HG03575 (cell line): Measurements from ENCODE around the gene TDRD9.

ENCODE experiments used
- ATAC-seq: cut with Tn5 transposase; IDR thresholded peaks from one replicate; pipeline ENCODE4 v1.9.1; 2021; ENCODE audit not compliant: unreplicated experiment, insufficient number of reproducible peaks, low FRiP score; ENCODE audit errors: extremely low read depth

TDRD9 gene

DNA sequence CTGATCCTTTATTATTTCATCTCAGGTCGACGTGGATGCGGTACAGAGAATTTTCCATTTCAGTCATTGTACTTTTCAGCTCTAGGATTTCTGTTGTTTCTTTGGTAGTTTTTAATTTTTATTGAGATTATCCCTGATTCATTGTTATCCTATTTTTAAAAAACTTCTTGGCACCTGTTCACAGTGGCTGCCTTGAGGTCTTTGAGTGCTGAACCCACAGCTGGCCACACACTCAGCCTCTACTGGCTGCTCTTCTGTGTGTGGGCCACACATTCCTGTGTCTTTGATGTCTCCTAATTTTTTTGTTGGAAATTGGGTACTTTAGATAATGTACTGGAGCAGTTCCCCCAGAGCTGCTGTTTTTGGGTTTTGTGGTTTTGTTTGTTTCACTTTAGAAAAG, 119.5 kb downstream of the TDRD9 start:
- no peak for ATAC-seq

DNA sequence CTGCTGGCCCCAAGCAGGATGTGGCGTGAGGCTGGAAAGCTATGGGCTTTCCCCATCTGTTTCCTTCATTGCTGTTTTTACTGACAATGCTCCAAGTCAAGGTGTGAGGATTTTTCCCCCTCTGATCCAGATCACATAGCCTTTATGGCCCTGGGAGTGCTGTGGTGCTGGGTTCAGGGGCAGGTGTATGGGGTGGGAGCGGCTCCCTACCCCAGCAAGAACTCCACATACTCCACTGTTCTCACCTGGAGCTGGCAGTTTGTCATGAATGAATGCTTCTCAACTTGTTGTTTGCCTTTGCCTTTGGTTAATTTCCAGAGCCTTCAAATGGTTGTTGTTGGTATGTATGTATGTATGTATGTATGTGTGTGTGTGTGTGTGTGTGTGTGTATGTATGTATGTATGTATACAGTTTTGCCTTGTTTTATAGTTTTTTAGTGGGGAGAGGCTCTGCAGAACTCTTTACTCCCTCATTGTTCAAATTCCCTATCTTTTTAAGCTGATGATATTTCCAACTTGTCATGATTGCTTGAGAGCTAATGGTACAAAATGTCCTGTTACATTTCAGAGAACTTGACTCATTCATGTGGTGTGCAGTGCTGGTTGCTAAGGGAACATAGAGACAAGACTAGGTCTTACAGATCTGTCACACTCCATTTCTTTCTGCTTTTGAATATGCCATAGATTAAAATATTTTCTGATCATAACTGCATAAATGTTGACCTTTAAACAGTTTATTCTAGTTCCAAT, 120.7 kb downstream of the TDRD9 start:
- ATAC-seq: no peak

GRCh38 chr14:104049576-104050240, 121.5 kb downstream of the TDRD9 start:
- no peak for ATAC-seq

- ATAC-seq: no peak
Measured at GRCh38 chr14:104051092-104051813, 123.0 kb downstream of the TDRD9 start.

DNA sequence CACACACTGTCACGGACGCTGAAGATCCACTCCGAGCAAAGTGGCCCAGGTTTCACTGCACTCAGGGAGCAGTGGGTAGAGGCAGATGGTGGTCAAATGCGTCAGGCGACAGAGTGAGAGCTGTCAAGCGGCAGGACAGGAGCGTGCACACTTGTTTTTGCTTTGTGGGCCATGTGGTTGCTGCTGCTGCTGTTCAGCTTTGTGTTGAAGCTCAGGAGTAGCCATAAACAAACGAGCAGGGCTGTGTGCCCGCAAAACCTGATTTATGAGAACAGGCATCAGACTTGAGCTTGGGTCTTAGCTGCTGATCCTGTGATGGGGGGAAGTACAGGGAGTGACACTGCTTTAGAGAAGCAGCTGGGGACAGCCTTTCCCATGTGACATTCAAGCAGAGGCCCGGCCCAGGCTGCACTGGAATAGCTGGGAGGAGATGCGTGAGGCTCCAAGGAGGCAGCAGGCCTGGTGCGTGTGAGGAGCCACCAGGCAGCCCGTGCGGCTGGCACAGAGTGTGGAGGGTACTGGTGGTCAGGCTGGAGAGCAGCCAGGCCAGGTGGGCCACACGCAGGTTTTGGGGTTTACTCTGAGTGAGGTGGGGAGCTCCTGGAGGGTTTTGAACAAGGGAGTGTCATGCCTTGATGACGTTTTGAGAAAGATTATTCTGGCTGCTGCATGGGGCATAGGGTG, 126.1 kb downstream of the TDRD9 start:
- no peak for ATAC-seq

DNA sequence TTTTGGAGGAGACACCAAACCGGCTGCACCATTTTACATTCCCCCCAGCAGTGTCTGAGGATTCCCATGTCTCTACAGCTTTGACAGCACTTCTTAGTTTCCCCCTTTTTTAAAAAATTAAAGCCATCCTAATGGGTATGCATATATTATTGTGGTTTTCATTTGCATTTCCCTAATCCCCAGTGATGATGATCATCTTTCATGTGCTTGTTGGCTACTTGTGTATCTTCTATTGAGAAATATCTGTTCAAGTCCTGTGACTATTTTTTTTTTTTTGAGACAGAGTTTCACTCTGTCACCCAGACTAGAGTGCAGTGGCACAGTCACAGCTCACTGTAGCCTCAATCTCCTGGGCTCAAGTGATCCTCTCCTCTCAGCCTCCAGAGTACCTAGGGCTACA, 134.0 kb downstream of the TDRD9 start:
- ATAC-seq: no peak

GRCh38 chr14:104064003-104064402, 135.7 kb downstream of the TDRD9 start:
- no peak for ATAC-seq

DNA sequence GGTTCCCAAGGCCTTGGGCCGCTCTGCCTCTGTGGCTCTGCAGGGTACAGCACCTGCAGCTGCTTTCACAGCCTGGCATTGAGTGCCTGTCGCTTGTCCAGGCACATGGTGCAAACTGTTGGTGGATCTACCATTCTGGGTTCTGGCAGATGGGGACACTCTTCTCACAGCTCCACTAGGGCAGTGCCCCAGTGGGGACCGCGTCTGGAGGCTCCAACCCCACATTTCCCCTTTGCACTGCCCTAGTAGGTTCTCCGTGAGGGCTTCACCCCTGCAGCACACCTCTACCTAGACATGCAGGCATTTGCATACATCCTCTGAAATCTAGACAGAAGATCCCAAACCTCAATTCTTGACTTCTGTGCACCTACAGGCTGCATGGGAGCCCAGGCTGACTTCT, 138.0 kb downstream of the TDRD9 start:
- no peak for ATAC-seq

DNA sequence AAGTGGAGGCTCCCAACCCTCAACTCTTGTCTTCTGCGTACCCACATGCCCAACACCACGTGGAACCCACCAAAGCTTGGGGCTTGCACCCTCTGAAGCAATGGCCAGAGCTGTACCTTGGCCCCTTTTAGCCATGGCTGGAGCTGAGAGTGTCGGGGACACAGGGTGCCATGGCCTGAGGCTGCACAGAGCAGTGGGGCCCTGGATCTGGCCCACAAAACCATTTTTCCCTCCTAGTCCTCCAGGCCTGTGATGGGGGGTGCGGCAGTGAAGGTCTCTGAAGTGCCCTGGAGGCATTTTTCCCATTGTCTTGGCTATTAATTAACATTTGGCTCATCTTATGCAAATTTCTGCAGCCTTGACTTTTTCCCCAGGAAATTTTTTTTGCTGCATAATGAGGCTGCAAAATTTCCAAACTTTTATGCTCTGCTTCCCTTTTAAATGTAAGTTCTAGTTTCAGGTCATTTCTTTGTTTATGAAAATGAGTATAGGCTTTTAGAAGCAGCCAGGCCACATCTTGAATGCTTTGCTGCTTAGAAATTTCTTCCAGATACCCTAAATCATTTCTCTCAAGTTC, 138.6 kb downstream of the TDRD9 start:
- ATAC-seq: no peak

- ATAC-seq: no peak
Measured at GRCh38 chr14:104069541-104069940, 141.3 kb downstream of the TDRD9 start.

GRCh38 chr14:104072586-104072985, 144.3 kb downstream of the TDRD9 start:
- ATAC-seq: no peak

- ATAC-seq: no peak
Measured at GRCh38 chr14:104073764-104074163, 145.5 kb downstream of the TDRD9 start.

- no peak for ATAC-seq
Measured at GRCh38 chr14:104075530-104076151, 147.4 kb downstream of the TDRD9 start.

GRCh38 chr14:104076743-104077142, 148.5 kb downstream of the TDRD9 start:
- ATAC-seq: no peak

- ATAC-seq: peak; percentile 77
Measured at GRCh38 chr14:104078031-104078455, 149.8 kb downstream of the TDRD9 start.

DNA sequence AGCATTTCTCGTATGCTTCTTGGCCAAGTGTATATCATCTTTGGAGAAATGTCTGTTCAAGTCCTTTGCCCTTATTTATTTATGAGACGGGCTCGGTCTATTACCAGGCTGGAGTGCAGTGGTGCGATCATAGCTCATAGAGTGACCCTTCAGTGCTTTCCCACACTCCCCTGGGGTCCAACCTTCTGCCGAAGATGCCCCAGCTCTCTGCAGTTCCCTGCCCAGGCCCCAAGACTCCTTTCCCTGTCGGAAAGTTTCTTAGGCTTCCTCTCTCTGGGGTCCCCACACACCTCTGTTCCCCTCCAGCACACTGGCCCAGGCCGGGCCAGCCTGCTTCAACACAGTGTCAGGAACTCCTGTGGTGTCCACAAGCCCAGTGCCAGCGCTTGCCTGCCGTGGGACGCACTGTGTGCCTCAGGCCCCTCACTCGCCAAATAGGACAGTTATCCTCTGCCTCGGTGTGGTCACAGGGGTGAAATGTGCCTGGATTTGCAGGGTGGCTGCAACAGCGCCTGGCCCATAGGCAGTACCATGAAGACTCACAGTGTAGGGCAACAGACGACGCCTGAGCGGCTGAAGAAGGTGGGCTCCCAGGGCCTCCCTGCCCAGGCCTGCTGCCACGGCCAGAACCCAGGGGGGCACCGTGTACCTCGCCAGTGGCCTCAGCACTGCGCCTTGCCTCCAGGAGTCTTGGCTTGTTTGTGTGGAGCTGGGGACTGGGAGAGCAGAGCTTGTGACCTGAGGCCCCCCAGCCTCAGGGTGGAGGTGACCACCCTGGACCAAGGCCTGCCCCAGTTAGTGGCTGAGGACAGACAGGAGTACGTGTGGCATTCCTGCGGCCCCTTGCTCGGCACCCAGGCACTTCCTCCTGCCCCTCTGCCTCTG, 152.4 kb downstream of the TDRD9 start:
- ATAC-seq: no peak

GRCh38 chr14:104081261-104081835, 153.1 kb downstream of the TDRD9 start:
- ATAC-seq: no peak
